ENCODE measurements around the gene OR8K5. TPM values are rescaled to one million over a fixed set of nuclear protein-coding genes. Genes with fewer than 3 reads are reported as not detected.

Gene OR8K5
- total RNA-seq, 2 donors from 2014 or later: not detected

Other genes starting within 250 kb of the OR8K5 start
- gene OR5W2, start 245.7 kb downstream of the OR8K5 start, total RNA-seq: not detected
- gene OR5I1, start 223.9 kb downstream of the OR8K5 start, total RNA-seq: not detected
- gene OR10AG1, start 190.4 kb downstream of the OR8K5 start, total RNA-seq: not detected
- gene OR5F1, start 165.7 kb downstream of the OR8K5 start, total RNA-seq: not detected
- not detected for gene OR5AS1, start 132.7 kb downstream of the OR8K5 start, total RNA-seq
- gene OR8I2, start 67.0 kb downstream of the OR8K5 start, total RNA-seq: not detected
- not detected for gene OR8H2, start 56.6 kb downstream of the OR8K5 start, total RNA-seq
- gene OR8H3, start 37.9 kb downstream of the OR8K5 start, total RNA-seq: not detected
- gene OR8J3, start 20.1 kb downstream of the OR8K5 start, total RNA-seq: not detected
- not detected for gene OR5J2, start 16.3 kb upstream of the OR8K5 start, total RNA-seq
- gene OR5T2, start 73.9 kb upstream of the OR8K5 start, total RNA-seq: not detected
- not detected for gene OR5T3, start 91.9 kb upstream of the OR8K5 start, total RNA-seq
- not detected for gene OR5T1, start 113.8 kb upstream of the OR8K5 start, total RNA-seq
- gene OR8H1, start 131.9 kb upstream of the OR8K5 start, total RNA-seq: not detected
- not detected for gene OR8K3, start 154.8 kb upstream of the OR8K5 start, total RNA-seq
- not detected for gene OR8K1, start 185.7 kb upstream of the OR8K5 start, total RNA-seq
- gene OR8J1, start 194.0 kb upstream of the OR8K5 start, total RNA-seq: not detected
- not detected for gene OR8U1, start 215.3 kb upstream of the OR8K5 start, total RNA-seq